COLO668 (cell line): Measurements from ENCODE around the gene GCAT.

Experiments used
- DNase-seq: peaks from one replicate; lab custom pipeline; 2025; ENCODE audit not compliant: unreplicated experiment; lab: John Stamatoyannopoulos, UW

The GCAT gene

GRCh38 chr22:37806409-37807333 is 1.1 kb upstream of the GCAT start:
- peak; percentile 17 for DNase-seq

- DNase-seq: no peak
Observed at GRCh38 chr22:37808294-37808657, 542 bp downstream of the GCAT start.

- no peak for DNase-seq
Observed at GRCh38 chr22:37809672-37810333, 2.1 kb downstream of the GCAT start.

- no peak for DNase-seq
Observed at GRCh38 chr22:37811867-37812266, 4.1 kb downstream of the GCAT start.

- DNase-seq: no peak
Observed at GRCh38 chr22:37812869-37813678, 5.3 kb downstream of the GCAT start.

GRCh38 chr22:37815593-37815992 is 7.9 kb downstream of the GCAT start:
- DNase-seq: no peak

GRCh38 chr22:37816543-37817180 is 8.9 kb downstream of the GCAT start:
- no peak for DNase-seq

GRCh38 chr22:37817705-37818408 is 10.1 kb downstream of the GCAT start:
- DNase-seq: peak; percentile 86

GRCh38 chr22:37818409-37819104 is 10.8 kb downstream of the GCAT start:
- peak; percentile 79 for DNase-seq

- DNase-seq: no peak
Observed at GRCh38 chr22:37819105-37819433, 11.3 kb downstream of the GCAT start.

GRCh38 chr22:37820350-37820749 is 12.6 kb downstream of the GCAT start:
- no peak for DNase-seq

GRCh38 chr22:37822079-37822833 is 14.5 kb downstream of the GCAT start:
- DNase-seq: no peak

GRCh38 chr22:37823134-37823985 is 15.6 kb downstream of the GCAT start, which contains the start of gene GALR3:
TSS of gene GALR3 (plus strand) at chr22:37823382. CDS start at chr22:37823407, 25 bp downstream.
- DNase-seq: peak; percentile 85

- DNase-seq: peak; percentile 60
Observed at GRCh38 chr22:37824674-37825641, 17.2 kb downstream of the GCAT start.

GRCh38 chr22:37827056-37827455 is 19.3 kb downstream of the GCAT start:
- DNase-seq: no peak

- DNase-seq: no peak
Observed at GRCh38 chr22:37830093-37830842, 22.5 kb downstream of the GCAT start.
